ENCODE data around the gene WDR47. TPM values are rescaled to one million over a fixed set of nuclear protein-coding genes. Genes with fewer than 3 reads are reported as not detected.
"Not testable (repeated sequence)": the region's sequence is repeated elsewhere in the genome, so short reads cannot be mapped to it uniquely, and the experiment has no call there.

Gene WDR47
- total RNA-seq, 1 experiment from 2014 or later = 7.7 TPM

- DNase-seq (ENCODE audit: extremely low read depth, low read depth) = no peak
These were observed 14.2 kb upstream of the WDR47 start for GRCh38 chr1:109056064-109056463.

- DNase-seq (ENCODE audit: extremely low read depth, low read depth) = not testable (repeated sequence)
These were observed 10.2 kb upstream of the WDR47 start for GRCh38 chr1:109052145-109052544.

- no peak for DNase-seq (ENCODE audit: extremely low read depth, low read depth)
These were observed 8.5 kb upstream of the WDR47 start for GRCh38 chr1:109050228-109050995.

- DNase-seq (ENCODE audit: extremely low read depth, low read depth) = no peak
These were observed 6.4 kb upstream of the WDR47 start for GRCh38 chr1:109048335-109048734.

- no peak for DNase-seq (ENCODE audit: extremely low read depth, low read depth)
These were observed 5.4 kb upstream of the WDR47 start for GRCh38 chr1:109047339-109047738.

- DNase-seq (ENCODE audit: extremely low read depth, low read depth) = no peak
These were observed 4.8 kb upstream of the WDR47 start for GRCh38 chr1:109046671-109047070.

GRCh38 chr1:109045595-109045994 lies 3.7 kb upstream of the WDR47 start:
- DNase-seq (ENCODE audit: extremely low read depth, low read depth) = no peak

GRCh38 chr1:109040989-109041620 lies 797 bp downstream of the WDR47 start:
- DNase-seq (ENCODE audit: extremely low read depth, low read depth) = no peak

- DNase-seq (ENCODE audit: extremely low read depth, low read depth) = no peak
These were observed 1.3 kb downstream of the WDR47 start for GRCh38 chr1:109040627-109040988.

- DNase-seq (ENCODE audit: extremely low read depth, low read depth) = no peak
These were observed 7.5 kb downstream of the WDR47 start for GRCh38 chr1:109034382-109034781.

GRCh38 chr1:109029493-109029892 lies 12.4 kb downstream of the WDR47 start:
- not testable (repeated sequence) for DNase-seq (ENCODE audit: extremely low read depth, low read depth)

- DNase-seq (ENCODE audit: extremely low read depth, low read depth) = no peak
These were observed 14.1 kb downstream of the WDR47 start for GRCh38 chr1:109027841-109028240.

GRCh38 chr1:109025694-109026093 lies 16.2 kb downstream of the WDR47 start:
- no peak for DNase-seq (ENCODE audit: extremely low read depth, low read depth)

GRCh38 chr1:109024646-109025045 lies 17.3 kb downstream of the WDR47 start:
- DNase-seq (ENCODE audit: extremely low read depth, low read depth) = no peak

GRCh38 chr1:109020693-109021257 lies 21.1 kb downstream of the WDR47 start:
- DNase-seq (ENCODE audit: extremely low read depth, low read depth) = no peak

- DNase-seq (ENCODE audit: extremely low read depth, low read depth) = not testable (repeated sequence)
These were observed 24.2 kb downstream of the WDR47 start for GRCh38 chr1:109017719-109018118.

GRCh38 chr1:109017134-109017533 lies 24.8 kb downstream of the WDR47 start:
- no peak for DNase-seq (ENCODE audit: extremely low read depth, low read depth)

GRCh38 chr1:109011335-109011734 lies 30.6 kb downstream of the WDR47 start:
- no peak for DNase-seq (ENCODE audit: extremely low read depth, low read depth)

- not testable (repeated sequence) for DNase-seq (ENCODE audit: extremely low read depth, low read depth)
These were observed 45.3 kb downstream of the WDR47 start for GRCh38 chr1:108996622-108997021.

GRCh38 chr1:108983114-108983513 lies 58.8 kb downstream of the WDR47 start:
- no peak for DNase-seq (ENCODE audit: extremely low read depth, low read depth)

- no peak for DNase-seq (ENCODE audit: extremely low read depth, low read depth)
These were observed 65.2 kb downstream of the WDR47 start for GRCh38 chr1:108976658-108977057.

- no peak for DNase-seq (ENCODE audit: extremely low read depth, low read depth)
These were observed 69.0 kb downstream of the WDR47 start for GRCh38 chr1:108972951-108973350.
